SU-DHL-6 (cell line): Measurements from ENCODE around the gene RBM20.

Experiments
- H2AFZ ChIP-seq: fragments of 200-600 bp; sonication (generic); 2 replicates; pipeline ENCODE4 v1.6.1; 2014; ENCODE audit warnings: low read depth, mild to moderate bottlenecking, moderate library complexity, mixed read lengths, antibody characterized with exemption, low read length; ENCODE audit not compliant: severe bottlenecking
- H3F3A ChIP-seq: fragments of 200-600 bp; shearing (Covaris generic); 2 replicates; pipeline ENCODE4 v1.6.0; 2016; ENCODE audit warnings: antibody characterized with exemption, mild to moderate bottlenecking; ENCODE audit not compliant: insufficient read depth
- H3K27ac ChIP-seq: fragments of 200-600 bp; sonication (generic); 2 replicates; pipeline ENCODE4 v1.5.1; 2016; ENCODE audit warnings: low read depth, mild to moderate bottlenecking, low read length, moderate library complexity, mixed read lengths
- H3K27me3 ChIP-seq: fragments of 200-600 bp; sonication (generic), shearing (Covaris generic); 2 replicates; pipeline ENCODE4 v1.6.0; 2014; ENCODE audit warnings: mild to moderate bottlenecking, low read length
- H3K36me3 ChIP-seq: fragments of 200-600 bp; sonication (generic); 2 replicates; pipeline ENCODE4 v1.6.1; 2014; ENCODE audit warnings: mild to moderate bottlenecking, low read length, mixed read lengths
- H3K4me2 ChIP-seq: fragments of 300-600, 200-600 bp; shearing (Covaris generic), sonication (generic); 2 replicates; pipeline ENCODE4 v1.6.0; 2014; ENCODE audit warnings: low read length, low read depth, mild to moderate bottlenecking; ENCODE audit not compliant: poor library complexity, severe bottlenecking
- H3K4me3 ChIP-seq: fragments of 200-600 bp; sonication (generic); 2 replicates; pipeline ENCODE4 v1.5.1; 2014; ENCODE audit warnings: antibody characterized with exemption, low read length, mild to moderate bottlenecking, mixed read lengths; ENCODE audit not compliant: insufficient read depth, poor library complexity, severe bottlenecking
- H3K79me2 ChIP-seq: fragments of 200-600 bp; sonication (generic); 2 replicates; pipeline ENCODE4 v1.6.1; 2014; ENCODE audit warnings: mild to moderate bottlenecking, low read length, moderate library complexity; ENCODE audit not compliant: insufficient read depth
- H3K9ac ChIP-seq: fragments of 200-600 bp; sonication (generic); 2 replicates; pipeline ENCODE4 v1.7.0; 2014; ENCODE audit warnings: mild to moderate bottlenecking, low read length
- H3K9me2 ChIP-seq: fragments of 200-600 bp; sonication (generic); replicated peaks from 2 replicates; pipeline ENCODE4 v1.6.1; 2014; ENCODE audit warnings: low read length; ENCODE audit not compliant: insufficient read depth
- H3K9me3 ChIP-seq: fragments of 200-600 bp; sonication (generic); 2 replicates; pipeline ENCODE4 v1.6.1; 2014; ENCODE audit warnings: low read length, mixed read lengths; ENCODE audit not compliant: insufficient read depth
- H4K20me1 ChIP-seq: fragments of 200-600 bp; sonication (generic); 2 replicates; pipeline ENCODE4 v1.6.1; 2014; ENCODE audit warnings: low read depth, mild to moderate bottlenecking, antibody characterized with exemption, low read length, moderate library complexity, mixed read lengths
- EZH2phosphoT487 ChIP-seq: fragments of 200-600 bp; sonication (generic), shearing (Covaris generic); conservative IDR thresholded peaks from 2 replicates; pipeline ENCODE4 v1.6.1; 2018; ENCODE audit warnings: mild to moderate bottlenecking, antibody characterized with exemption, low read length, moderate library complexity, mixed read lengths
- TF ChIP-seq, protein P1 (sequence below): fragments of 200-600 bp; sonication (generic); IDR thresholded peaks from one replicate; pipeline ENCODE4 v1.5.1; 2017; ENCODE audit warnings: antibody characterized with exemption, mild to moderate bottlenecking, low read length, moderate library complexity; ENCODE audit not compliant: insufficient read depth, poor library complexity, severe bottlenecking

Gene RBM20

DNA sequence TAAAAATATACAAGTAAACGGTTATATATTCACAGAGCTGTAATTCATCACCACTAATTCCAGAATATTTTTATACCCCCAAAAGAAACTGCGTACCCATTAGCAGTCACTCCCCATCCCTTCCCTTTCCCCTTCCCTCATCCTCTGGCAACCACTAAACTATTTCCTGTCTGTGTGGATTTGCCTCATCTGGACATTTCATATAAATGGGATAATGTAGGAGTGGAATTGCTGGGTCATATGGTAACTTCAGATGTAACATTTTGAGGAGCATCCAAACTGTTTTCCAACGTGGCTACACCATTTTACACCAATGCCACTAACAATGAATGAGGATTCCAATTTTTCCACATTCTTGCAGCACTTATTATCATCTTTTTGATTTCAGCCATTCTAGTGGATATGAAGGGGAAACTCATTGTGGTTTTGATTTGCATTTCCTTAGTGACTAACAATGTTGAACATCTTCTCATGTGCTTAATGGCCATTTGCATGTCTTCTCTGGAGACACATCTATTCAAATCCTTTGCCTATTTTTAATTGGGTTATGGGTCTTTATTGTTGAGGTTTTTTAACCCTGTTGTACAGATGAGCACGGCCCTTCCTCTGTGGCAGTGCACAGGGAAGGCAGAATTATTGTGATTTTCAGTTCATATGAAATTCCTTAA, 79.2 kb downstream of the RBM20 start:
- H3K4me2 ChIP-seq: peak overlapping the region; percentile 70
- H3K4me3 ChIP-seq: peak overlapping the region; percentile 43
- H3F3A ChIP-seq: peaks cover 7% of the 10 kb centered on the region
- H3K27ac ChIP-seq: peak overlapping the region; percentile 88
- peak overlapping the region; percentile 43 for H3K9ac ChIP-seq
- TF ChIP-seq, protein P1, sequence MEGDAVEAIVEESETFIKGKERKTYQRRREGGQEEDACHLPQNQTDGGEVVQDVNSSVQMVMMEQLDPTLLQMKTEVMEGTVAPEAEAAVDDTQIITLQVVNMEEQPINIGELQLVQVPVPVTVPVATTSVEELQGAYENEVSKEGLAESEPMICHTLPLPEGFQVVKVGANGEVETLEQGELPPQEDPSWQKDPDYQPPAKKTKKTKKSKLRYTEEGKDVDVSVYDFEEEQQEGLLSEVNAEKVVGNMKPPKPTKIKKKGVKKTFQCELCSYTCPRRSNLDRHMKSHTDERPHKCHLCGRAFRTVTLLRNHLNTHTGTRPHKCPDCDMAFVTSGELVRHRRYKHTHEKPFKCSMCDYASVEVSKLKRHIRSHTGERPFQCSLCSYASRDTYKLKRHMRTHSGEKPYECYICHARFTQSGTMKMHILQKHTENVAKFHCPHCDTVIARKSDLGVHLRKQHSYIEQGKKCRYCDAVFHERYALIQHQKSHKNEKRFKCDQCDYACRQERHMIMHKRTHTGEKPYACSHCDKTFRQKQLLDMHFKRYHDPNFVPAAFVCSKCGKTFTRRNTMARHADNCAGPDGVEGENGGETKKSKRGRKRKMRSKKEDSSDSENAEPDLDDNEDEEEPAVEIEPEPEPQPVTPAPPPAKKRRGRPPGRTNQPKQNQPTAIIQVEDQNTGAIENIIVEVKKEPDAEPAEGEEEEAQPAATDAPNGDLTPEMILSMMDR: no peak
- TF ChIP-seq EZH2phosphoT487: no peak
- H3K9me2 ChIP-seq: no peaks in the 10 kb centered on the region
- H3K36me3 ChIP-seq: no peaks in the 10 kb centered on the region
- H4K20me1 ChIP-seq: no peaks in the 10 kb centered on the region
- no peaks in the 10 kb centered on the region for H3K27me3 ChIP-seq
- H3K9me3 ChIP-seq: no peaks in the 10 kb centered on the region
- no peak overlapping the region for H2AFZ ChIP-seq
- no peaks in the 10 kb centered on the region for H3K79me2 ChIP-seq

DNA sequence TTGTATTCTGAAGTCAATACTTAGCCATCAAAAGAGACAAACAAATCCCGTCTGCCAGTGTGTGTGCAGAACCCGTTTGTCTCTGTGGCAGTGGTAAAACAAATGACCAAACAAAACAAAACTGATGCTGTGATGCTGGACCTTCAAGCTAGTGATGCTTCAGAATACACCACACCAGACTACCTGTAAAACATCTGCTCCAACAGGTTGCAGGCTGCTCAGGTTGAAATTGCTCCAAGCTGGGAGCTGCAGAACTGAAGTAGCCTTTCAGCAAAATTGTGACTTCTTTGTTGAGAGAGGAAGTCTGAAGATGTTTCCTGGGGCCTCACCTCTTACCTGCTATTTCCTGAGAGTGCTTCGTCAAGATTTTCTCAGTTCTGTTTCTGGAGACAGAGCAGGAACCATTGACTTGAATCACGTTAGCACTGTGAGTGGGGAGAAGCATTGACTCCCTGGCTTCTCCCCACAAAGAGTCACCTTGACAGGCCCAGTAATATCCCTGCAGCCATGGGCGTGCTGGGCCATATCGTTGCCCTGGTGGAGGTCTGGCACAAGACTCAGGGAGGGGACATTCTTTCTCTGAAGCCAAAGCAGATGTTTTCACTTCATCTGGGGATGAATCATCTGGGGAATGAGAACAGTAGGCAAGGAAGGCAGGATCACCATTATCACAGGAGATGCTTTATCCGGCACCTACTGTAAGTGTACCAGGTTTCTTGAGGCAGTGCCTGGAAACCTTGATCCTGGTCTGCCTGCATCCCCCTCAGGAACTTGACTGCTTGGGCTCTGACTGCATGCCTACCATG, 80.2 kb downstream of the RBM20 start:
- Histone ChIP-seq H3K27ac (peak overlapping the region; percentile 88), H2AFZ (peak overlapping the region; percentile 29), H3K4me2 (peak overlapping the region; percentile 70), H3K4me3 (peak overlapping the region; percentile 8), H3K27me3 (no peaks in the 10 kb centered on the region), H4K20me1 (no peaks in the 10 kb centered on the region), H3K79me2 (no peaks in the 10 kb centered on the region), H3K9me2 (no peaks in the 10 kb centered on the region), H3K36me3 (no peaks in the 10 kb centered on the region), H3K9ac (peak overlapping the region; percentile 43), H3K9me3 (no peaks in the 10 kb centered on the region), H3F3A (peaks cover 7% of the 10 kb centered on the region)
- TF ChIP-seq, protein P1: no peak

DNA sequence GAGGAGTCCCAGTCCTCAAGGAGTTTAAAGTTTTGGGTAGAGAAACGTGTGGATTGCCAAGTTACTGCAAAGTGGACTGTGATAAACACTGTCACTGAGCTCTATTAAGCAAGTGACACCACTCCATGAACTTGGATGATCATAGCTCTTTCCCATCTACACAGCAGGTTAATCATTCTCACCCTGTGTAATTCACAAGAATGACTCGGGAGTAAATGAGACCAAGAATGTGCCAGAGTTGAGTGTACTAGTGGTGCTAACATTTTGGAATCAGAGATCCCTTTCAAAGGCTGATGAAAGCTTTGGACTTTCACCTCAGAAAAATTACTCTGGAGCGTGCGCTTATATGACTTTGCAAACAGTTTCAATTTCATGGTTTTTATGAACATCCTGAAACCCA, 80.8 kb downstream of the RBM20 start:
- peak overlapping the region; percentile 70 for H3K4me2 ChIP-seq

More for the DNA sequence above, 80.8 kb downstream of the RBM20 start:
- Histone ChIP-seq H3K27me3 (no peaks in the 10 kb centered on the region), H3K79me2 (no peaks in the 10 kb centered on the region), H3K9me3 (no peaks in the 10 kb centered on the region), H2AFZ (peak overlapping the region; percentile 29), H3K9me2 (no peaks in the 10 kb centered on the region), H3K4me3 (peak overlapping the region; percentile 4), H3K27ac (peak overlapping the region; percentile 88), H4K20me1 (no peaks in the 10 kb centered on the region), H3K9ac (peak overlapping the region; percentile 43), H3K36me3 (no peaks in the 10 kb centered on the region), H3F3A (peaks cover 7% of the 10 kb centered on the region)
- TF ChIP-seq, protein P1: no peak
- TF ChIP-seq EZH2phosphoT487: no peak
